Endometrial microvascular endothelial cells (primary cell): Measurements from ENCODE around the gene MED29. TPM values are rescaled to one million over a fixed set of nuclear protein-coding genes. Genes with fewer than 3 reads are reported as not detected.

Source experiments
- in situ Hi-C: cut with HindIII; loops from 2 replicates; pipeline ENCODE4 v1.10.0; 2017; ENCODE audit warnings: low sequenced_read_pairs, low pct_unique_long_range_greater_than_20kb; ENCODE audit errors: inconsistent ontology term
- total RNA-seq: library from RNA; depleted of rRNA; stranded (reverse); fragments of >200 nt; gene quantifications from one replicate; pipeline ENCODE4 v1.2.3, GENCODE V29; 2015; ENCODE audit errors: inconsistent ontology term

Gene MED29
- total RNA-seq, 1 donor from 2014 or later, result 23.0 TPM

DNA sequence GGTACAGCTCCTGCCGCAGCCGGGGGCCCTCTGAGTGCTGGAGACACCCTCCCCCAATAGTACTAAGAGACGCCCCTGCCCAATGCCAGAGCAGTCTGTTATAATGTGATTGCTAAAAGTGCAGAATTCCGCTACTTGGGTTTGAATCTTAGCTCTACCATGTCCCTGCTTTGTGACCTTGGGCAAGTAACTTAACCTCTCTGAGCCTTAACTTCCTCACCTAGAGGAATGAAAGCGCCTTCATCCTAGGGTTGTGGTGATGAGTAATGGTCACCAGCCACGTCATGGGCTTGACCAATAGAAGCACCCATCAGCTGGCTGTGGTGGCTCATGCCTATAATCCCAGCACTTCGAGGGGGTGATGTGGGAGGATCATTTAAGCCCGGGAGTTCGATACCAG lies 27.8 kb downstream of the MED29 start:
- in situ Hi-C loops, result no loop called here

- in situ Hi-C loops, result no loop called here
Observed at GRCh38 chr19:39420769-39421168, 29.6 kb downstream of the MED29 start.

- in situ Hi-C loops, result no loop called here
Observed at GRCh38 chr19:39422020-39422419, 30.8 kb downstream of the MED29 start.

DNA sequence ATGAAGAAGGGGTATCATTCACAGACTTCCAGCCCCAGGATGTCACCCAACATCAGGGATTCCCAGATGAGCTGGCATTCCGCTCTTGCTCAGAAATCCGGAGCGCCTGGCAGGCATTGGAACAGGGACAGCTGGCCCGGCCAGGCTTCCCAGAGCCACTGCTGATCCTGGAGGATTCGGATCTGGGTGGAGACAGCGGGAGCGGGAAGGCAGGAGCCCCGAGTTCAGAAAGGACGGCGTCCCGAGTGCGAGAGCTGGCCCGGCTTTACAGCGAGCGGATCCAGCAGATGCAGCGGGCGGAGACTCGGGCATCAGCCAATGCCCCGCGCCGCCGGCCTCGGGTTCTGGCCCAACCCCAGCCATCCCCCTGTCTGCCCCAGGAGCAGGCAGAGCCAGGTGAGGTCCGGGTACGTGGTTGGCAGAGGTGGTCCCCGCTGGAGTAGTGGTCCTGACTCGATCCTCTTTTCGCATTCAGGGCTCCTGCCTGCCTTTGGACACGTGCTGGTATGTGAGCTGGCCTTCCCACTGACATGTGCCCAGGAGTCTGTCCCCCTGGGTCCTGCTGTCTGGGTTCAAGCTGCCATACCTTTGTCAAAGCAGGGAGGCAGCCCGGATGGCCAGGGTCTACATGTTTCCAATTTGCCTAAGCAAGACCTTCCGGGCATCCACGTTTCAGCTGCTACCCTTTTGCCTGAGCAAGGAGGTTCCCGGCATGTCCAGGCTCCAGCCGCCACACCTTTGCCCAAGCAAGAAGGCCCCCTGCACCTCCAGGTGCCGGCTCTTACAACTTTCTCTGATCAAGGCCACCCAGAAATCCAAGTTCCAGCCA lies 32.3 kb downstream of the MED29 start:
- in situ Hi-C loops, result no loop called here

- in situ Hi-C loops, result no loop called here
Observed at GRCh38 chr19:39424934-39425333, 33.8 kb downstream of the MED29 start.

DNA sequence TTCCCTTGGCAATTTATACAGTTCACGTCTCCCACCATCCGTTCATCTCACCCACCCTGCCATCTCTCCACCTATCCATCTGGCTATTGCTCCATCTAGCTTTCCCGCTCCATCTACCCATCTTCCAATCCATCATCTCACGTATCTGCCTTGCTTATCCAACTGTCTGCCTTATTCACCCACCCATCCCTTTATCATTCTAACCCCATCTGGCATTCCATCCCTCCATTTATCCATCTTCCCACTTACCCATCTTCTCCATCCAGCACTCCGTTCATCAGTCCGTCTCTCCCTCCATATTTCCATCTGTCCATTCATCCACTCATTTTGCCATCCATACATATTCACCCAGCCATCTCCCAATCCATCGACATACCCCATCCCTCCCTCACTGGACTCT lies 34.6 kb downstream of the MED29 start:
- in situ Hi-C loops, result no loop called here

DNA sequence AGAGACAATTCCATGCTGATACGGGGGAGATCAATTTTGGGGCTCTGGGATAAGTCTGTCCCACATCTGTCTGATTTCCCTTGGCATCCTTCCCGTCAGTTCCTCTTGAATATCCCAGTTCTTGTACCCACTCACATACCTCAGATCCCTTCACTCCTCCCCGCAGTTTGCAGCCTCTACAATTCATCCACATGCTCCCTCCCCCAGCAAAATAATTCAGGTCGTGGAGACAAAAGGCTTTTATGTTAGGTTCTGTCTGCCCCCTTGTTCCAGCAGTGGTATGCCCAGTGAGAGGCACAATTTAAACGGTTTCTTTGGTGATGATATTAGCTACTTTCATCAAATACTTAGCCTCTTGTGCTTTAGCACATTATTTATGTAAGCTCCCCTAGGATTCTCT lies 35.0 kb downstream of the MED29 start:
- in situ Hi-C loops, result no loop called here

GRCh38 chr19:39427707-39428106 lies 36.5 kb downstream of the MED29 start:
- in situ Hi-C loops, result no loop called here

DNA sequence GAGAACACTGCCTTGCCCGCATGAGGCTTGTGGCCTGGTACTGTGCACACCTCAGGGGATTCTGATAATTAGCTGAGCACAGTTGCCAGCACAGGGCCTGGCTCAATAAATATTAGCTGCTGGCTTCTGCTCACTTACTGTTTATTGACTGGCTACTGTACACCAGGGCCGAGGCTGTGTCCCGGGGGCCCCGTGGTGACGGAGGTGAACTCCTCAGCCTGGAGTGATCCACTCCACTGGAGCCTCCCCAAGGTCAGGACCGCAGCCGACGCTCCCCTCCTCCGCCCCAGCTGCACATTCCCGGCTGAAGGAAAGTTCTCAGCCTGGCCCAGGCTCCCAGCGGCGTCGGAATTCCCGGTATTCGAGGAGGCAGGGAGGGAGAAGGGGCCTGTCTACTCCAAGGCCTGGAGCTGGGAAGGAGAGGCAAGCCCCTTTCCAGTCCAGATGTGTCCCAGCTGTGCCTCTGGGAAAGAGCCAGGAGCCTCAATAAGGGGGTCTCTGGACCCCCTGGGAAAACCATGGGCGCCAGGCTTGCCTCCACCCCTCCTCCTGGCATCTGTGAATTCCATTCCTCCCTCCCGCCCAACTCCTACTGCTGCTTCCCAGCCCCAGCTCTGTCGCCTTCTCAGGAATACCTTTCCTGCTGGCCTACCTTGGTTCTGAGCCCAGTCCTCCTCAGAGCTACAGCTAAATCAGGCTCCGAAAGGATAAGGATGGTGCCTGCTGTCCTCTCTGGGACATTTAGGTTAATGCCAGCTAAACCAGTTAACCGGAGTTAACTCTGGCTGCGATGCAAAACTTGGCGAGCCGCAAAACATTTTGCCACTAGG lies 37.3 kb downstream of the MED29 start:
- in situ Hi-C loops, result no loop called here

DNA sequence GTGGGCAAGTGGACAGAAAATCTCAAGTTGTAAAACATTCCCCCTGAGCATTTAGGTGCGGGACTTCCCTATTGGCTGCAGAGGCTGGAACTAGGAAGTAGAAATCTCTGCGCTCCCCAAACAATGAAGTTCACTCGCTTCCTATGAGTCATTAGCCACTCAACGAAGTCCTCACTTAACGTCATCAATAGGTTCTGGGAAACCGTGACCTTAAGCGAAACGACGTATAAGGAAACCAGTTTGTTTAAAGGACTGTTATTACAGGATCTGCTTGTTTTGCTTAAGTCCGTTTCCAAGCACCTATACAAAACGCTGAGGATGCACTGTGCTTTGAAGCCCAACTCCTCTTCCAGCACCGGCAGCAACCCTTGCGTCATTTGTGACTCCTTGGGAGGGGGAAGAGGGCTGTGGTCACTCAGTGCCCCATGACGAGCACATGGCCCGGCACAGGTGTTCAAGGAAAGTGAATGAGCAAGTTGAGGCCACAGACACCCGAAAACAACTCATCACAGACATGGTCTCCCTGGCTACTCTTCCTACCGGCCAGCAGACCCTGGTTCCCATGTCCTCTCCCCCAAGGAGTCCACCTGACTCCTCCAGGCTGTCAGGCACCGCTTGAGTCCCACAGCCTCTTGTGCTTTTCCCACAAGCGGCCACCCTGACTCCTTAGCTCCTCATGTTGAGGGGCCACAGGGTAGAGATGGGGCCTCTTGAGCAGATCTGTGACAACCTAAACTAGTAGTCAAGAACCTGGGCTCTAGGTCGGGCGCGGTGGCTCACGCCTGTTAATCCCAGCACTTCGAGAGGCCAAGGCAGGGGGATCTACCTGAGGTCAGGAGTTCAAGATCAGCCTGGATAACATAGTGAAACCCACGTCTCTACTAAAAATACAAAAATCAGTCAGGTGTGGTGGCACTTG lies 39.8 kb downstream of the MED29 start:
- in situ Hi-C loops, result no loop called here

DNA sequence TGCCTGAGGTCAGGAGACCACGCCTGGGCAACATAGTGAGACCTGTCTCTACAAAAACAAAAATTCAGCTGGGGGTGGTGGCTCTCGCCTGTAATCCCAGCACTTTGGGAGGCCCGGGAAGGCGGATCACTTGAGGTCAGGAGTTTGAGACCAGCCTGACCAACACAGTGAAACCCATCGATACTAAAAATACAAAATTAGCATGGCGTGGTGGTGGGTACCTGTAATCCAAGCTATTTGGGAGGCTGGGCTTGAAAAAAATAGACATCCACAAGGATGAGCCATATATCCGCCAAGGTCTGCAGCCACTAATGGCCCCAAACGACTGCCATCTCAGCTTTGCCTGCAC lies 41.5 kb downstream of the MED29 start:
- in situ Hi-C loops, result no loop called here

GRCh38 chr19:39433480-39434079 lies 42.4 kb downstream of the MED29 start:
- in situ Hi-C loops, result no loop called here

DNA sequence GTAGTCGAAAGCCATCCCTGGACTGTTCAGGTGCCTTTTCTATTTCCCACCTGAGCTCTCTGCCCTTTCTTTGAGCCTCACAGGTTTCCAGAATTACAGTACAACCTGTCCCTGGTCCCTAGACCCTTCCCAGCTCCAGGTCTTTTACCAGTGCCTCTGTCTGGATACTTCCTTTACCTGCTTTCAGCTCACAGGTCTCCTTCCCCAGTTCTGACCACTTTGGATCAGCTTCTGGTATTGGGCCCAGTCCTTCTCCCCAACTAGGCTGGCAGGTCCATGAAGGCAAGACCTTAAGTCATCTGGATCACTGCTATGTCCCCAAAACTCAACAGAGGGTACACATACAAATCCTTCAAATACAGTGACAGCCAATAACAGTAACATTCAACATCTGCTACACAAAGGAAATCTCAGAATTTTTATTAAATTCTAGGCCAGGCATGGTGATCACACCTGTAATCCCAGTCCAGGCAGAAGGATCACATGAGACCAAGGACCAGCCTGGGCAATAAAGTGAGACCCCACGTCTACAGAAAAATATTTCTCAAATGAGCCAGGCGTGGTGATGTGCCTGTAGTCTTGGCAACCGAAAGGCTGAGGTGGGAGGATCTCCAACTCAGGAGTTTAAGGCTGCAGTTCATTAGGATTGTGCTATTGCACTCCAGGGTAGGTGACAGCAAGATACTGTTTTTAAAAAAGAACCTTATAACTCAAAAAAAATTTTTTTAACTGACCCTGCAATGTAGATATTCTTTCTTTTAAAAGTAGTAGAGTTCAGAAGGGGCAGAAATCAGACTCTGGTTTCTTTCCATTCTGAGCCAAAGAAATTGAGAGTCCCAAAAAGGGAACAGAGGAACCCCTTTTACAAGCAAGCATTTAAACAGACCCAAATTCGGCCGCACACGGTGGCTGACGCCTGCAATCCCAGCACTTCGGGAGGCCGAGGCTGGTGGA lies 43.2 kb downstream of the MED29 start:
- in situ Hi-C loops, result no loop called here

- in situ Hi-C loops, result no loop called here
Observed at GRCh38 chr19:39435499-39436349, 44.5 kb downstream of the MED29 start, which contains the start of gene RPS16. Gene RPS16, minus strand, starts transcription at chr19:39435949. Its CDS starts 54 bp downstream, at chr19:39435895.

- in situ Hi-C loops, result no loop called here
Observed at GRCh38 chr19:39436350-39436716, 45.2 kb downstream of the MED29 start.

DNA sequence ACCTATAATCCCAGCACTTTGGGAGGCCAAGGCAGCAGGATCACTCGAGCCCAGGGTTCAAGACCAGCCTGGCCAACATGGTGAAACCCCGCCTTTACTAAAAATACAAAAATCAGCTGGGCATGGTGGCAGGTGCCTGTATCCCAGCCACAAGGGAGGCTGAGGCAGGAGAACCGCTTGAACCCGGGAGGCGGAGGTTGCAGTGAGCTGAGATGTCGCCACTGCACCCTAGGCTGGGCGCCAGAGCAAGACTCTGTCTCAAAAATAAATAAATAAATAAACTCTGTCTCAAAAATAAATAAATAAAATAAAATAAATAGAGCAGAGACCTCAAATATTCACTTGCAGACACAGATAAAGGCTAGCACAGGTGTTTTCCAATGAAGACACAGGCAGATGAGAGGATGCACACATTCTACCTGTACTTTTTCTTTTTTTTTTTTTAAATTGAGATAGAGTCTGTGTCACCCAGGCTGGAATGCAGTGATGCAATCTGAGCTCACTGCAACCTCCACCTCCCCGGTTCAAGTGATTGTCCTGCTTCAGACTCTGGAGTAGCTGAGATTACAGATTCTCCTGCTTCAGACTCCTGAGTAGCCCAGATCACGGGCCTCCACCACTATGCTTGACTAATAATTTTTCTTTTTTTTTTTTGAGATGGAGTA lies 47.2 kb downstream of the MED29 start:
- in situ Hi-C loops, result no loop called here
